GM21576 (cell line): ENCODE results near the gene ADI1.
"Not testable (repeated sequence)": the region's sequence is repeated elsewhere in the genome, so short reads cannot be mapped to it uniquely, and the experiment has no call there.

Experiments used
- ATAC-seq: cut with Tn5 transposase; IDR thresholded peaks from one replicate; pipeline ENCODE4 v1.9.1; 2021; ENCODE audit warnings: mild to moderate bottlenecking, moderate library complexity; ENCODE audit not compliant: unreplicated experiment

The ADI1 gene

GRCh38 chr2:3464401-3465005, 54.8 kb downstream of the ADI1 start:
- ATAC-seq = no peak

GRCh38 chr2:3463944-3464343, 55.4 kb downstream of the ADI1 start:
- no peak for ATAC-seq

DNA sequence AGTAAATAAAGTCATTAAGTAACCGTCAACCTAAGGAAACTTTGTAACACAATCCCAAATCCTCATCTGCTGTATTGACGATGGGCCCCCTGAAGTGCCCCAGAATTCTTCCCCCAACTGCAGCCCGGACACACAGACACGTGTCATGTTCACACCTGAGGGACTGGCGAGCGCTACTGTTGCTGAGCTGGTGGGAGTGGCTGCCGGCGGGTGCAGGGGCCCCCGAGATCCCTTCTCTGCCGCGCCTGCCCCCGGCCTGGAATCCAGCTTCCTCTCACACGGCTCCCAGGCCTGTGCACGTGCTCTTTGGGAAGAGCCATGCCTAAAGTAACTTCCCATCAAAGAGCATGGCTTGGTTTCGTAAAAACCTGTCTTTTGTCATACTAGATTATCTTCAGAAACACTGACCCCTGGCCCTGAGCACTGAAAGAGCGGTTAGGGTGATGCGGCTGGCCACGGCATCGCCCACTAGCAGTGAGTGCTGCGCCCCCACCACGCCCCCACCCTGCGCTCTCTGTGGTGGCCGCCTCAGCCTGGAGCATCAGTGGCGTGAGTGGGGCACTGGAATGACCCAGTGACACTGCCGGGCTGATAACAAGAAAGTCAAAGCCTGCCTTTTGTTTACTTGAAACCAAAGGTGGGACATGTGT, 56.0 kb downstream of the ADI1 start:
- no peak for ATAC-seq

- peak; percentile 4 for ATAC-seq
Observed at GRCh38 chr2:3462493-3463104, 56.7 kb downstream of the ADI1 start.

GRCh38 chr2:3461801-3462492, 57.4 kb downstream of the ADI1 start:
- ATAC-seq = peak; percentile 70

- ATAC-seq = no peak
Observed at GRCh38 chr2:3460831-3461800, 58.2 kb downstream of the ADI1 start.

GRCh38 chr2:3460156-3460555, 59.2 kb downstream of the ADI1 start:
- ATAC-seq = no peak

GRCh38 chr2:3459185-3460015, 59.9 kb downstream of the ADI1 start:
- ATAC-seq = no peak

DNA sequence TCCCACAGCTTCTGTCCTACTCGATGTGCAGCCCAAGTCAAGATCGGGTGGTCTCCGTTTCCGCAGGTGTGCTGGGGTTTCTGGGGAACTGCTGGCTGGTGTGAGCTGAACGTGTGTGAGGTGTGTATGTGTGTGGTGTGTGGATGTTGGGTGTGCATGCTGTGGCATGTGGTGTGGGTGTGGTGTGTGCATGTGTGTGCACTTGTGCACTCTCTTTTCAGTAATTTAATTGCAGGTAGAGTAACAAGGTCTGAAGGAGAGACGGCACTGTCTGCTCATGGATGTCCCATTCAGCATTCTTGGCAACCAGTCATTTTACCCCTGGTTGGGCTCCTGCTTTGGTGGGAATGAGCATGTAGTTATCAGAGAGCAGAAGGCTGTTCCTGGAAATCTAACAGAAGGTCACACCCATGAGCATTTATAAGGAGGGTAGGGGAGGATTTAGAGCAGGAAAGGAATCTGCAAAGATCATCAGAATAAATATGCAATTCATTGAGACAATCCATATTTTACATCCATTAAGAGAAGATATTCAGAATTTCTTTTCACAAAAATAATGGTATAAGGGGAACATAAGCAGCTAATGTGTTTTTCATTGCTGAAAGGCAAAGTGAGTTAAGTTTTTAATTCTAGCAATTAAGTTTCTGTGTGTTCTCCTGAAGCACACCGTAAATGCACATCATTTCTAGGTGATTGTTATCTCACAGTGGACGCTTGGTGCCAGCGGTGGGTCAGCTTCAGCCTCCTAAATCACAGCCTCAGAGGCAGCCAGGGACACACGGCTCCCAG, 60.7 kb downstream of the ADI1 start:
- no peak for ATAC-seq

- ATAC-seq = no peak
Observed at GRCh38 chr2:3457524-3458395, 61.6 kb downstream of the ADI1 start.

- ATAC-seq = no peak
Observed at GRCh38 chr2:3456125-3456524, 63.2 kb downstream of the ADI1 start.

DNA sequence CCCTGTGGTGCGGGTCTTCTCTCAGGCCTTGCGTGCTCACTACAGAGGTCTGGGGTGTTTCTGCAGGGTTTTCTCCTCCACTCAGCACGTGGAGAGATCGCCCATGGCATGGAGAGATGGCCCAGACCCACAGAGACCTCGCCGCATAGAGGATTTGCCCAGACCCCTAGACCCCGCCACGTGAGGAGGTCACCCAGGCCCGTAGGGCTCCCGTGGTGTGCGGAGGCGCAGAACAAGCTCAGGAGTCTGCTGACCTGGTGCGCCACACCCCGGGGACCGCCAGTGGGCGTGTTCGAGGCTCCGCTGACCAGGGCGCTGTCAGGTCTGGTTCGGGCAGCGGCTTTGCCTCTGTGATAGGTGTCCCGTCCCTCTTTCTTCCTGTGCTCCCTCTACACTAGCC, 64.5 kb downstream of the ADI1 start:
- ATAC-seq = no peak

GRCh38 chr2:3454005-3454404, 65.3 kb downstream of the ADI1 start:
- not testable (repeated sequence) for ATAC-seq

- no peak for ATAC-seq
Observed at GRCh38 chr2:3453190-3453999, 65.9 kb downstream of the ADI1 start.

GRCh38 chr2:3451926-3452671, 67.2 kb downstream of the ADI1 start:
- no peak for ATAC-seq

GRCh38 chr2:3451169-3451568, 68.2 kb downstream of the ADI1 start:
- no peak for ATAC-seq
